ENCODE data around the gene RBM19.

Gene RBM19

GRCh38 chr12:113804961-113805600 lies 161.0 kb downstream of the RBM19 start:
- DNase-seq (ENCODE audit: low spot score) = no peak

- no peak for DNase-seq (ENCODE audit: low spot score)
Measured at GRCh38 chr12:113803759-113804140, 162.4 kb downstream of the RBM19 start.

- DNase-seq (ENCODE audit: low spot score) = no peak
Measured at GRCh38 chr12:113802966-113803758, 163.0 kb downstream of the RBM19 start.

- no peak for DNase-seq (ENCODE audit: low spot score)
Measured at GRCh38 chr12:113802000-113802749, 163.9 kb downstream of the RBM19 start.

- DNase-seq (ENCODE audit: low spot score) = no peak
Measured at GRCh38 chr12:113800201-113800600, 165.9 kb downstream of the RBM19 start.

- DNase-seq (ENCODE audit: low spot score) = no peak
Measured at GRCh38 chr12:113798552-113798951, 167.6 kb downstream of the RBM19 start.

GRCh38 chr12:113797535-113797868 lies 168.6 kb downstream of the RBM19 start:
- DNase-seq (ENCODE audit: low spot score) = no peak

- no peak for DNase-seq (ENCODE audit: low spot score)
Measured at GRCh38 chr12:113796852-113797534, 169.1 kb downstream of the RBM19 start.

- no peak for DNase-seq (ENCODE audit: low spot score)
Measured at GRCh38 chr12:113796066-113796827, 169.9 kb downstream of the RBM19 start.

GRCh38 chr12:113795445-113795844 lies 170.7 kb downstream of the RBM19 start:
- DNase-seq (ENCODE audit: low spot score) = no peak

- DNase-seq (ENCODE audit: low spot score) = no peak
Measured at GRCh38 chr12:113794774-113795173, 171.4 kb downstream of the RBM19 start.

- DNase-seq (ENCODE audit: low spot score) = no peak
Measured at GRCh38 chr12:113793250-113793649, 172.9 kb downstream of the RBM19 start.

- no peak for DNase-seq (ENCODE audit: low spot score)
Measured at GRCh38 chr12:113792450-113792849, 173.7 kb downstream of the RBM19 start.

GRCh38 chr12:113788020-113788856 lies 177.9 kb downstream of the RBM19 start:
- DNase-seq (ENCODE audit: low spot score) = no peak

- DNase-seq (ENCODE audit: low spot score) = no peak
Measured at GRCh38 chr12:113786107-113786506, 180.0 kb downstream of the RBM19 start.

GRCh38 chr12:113783811-113784210 lies 182.3 kb downstream of the RBM19 start:
- no peak for DNase-seq (ENCODE audit: low spot score)

- DNase-seq (ENCODE audit: low spot score) = no peak
Measured at GRCh38 chr12:113782873-113783272, 183.3 kb downstream of the RBM19 start.

- no peak for DNase-seq (ENCODE audit: low spot score)
Measured at GRCh38 chr12:113781415-113782198, 184.5 kb downstream of the RBM19 start.

GRCh38 chr12:113779774-113780173 lies 186.4 kb downstream of the RBM19 start:
- DNase-seq (ENCODE audit: low spot score) = no peak
